KMS-11 (cell line): ENCODE data around the gene ZMYND10.

Experiments
- H2AFZ ChIP-seq: fragments of 200-600 bp; sonication (generic); 2 replicates; pipeline ENCODE4 v1.6.1; 2016; ENCODE audit warnings: antibody characterized with exemption, mixed run types, low read depth
- H3K27ac ChIP-seq: fragments of 200-600 bp; sonication (generic); 2 replicates; pipeline ENCODE4 v1.6.1; 2016; ENCODE audit warnings: mild to moderate bottlenecking, mixed run types
- H3K27me3 ChIP-seq: fragments of 200-600 bp; sonication (generic); 2 replicates; pipeline ENCODE4 v1.6.1; 2017; ENCODE audit warnings: mild to moderate bottlenecking, low read depth, mixed run types, moderate library complexity; ENCODE audit not compliant: insufficient read depth
- H3K36me3 ChIP-seq: fragments of 200-600 bp; sonication (generic); 2 replicates; pipeline ENCODE4 v1.6.1; 2017; ENCODE audit warnings: mild to moderate bottlenecking, mixed run types; ENCODE audit not compliant: insufficient read depth
- H3K4me1 ChIP-seq: fragments of 200-600 bp; sonication (generic); 2 replicates; pipeline ENCODE4 v1.6.1; 2016; ENCODE audit warnings: mild to moderate bottlenecking, low read depth, mixed run types; ENCODE audit not compliant: poor library complexity, severe bottlenecking
- H3K4me2 ChIP-seq: fragments of 200-600 bp; sonication (generic); 2 replicates; pipeline ENCODE4 v1.7.0; 2016; ENCODE audit warnings: mild to moderate bottlenecking, mixed run types
- H3K4me3 ChIP-seq: fragments of 200-600 bp; sonication (generic); IDR thresholded peaks from 2 replicates; pipeline ENCODE4 v1.6.1; 2017; ENCODE audit warnings: low read depth, low read length, mixed read lengths; ENCODE audit not compliant: insufficient read depth
- H3K79me2 ChIP-seq: fragments of 200-600 bp; sonication (generic); 2 replicates; pipeline ENCODE4 v1.6.1; 2016; ENCODE audit warnings: low read depth, mixed run types; ENCODE audit not compliant: insufficient read depth
- H3K9ac ChIP-seq: fragments of 200-600 bp; sonication (generic); 2 replicates; pipeline ENCODE4 v1.6.1; 2016; ENCODE audit warnings: mild to moderate bottlenecking, mixed run types
- H4K20me1 ChIP-seq: fragments of 200-600 bp; sonication (generic); 2 replicates; pipeline ENCODE4 v1.6.1; 2016; ENCODE audit warnings: mild to moderate bottlenecking, mixed run types; ENCODE audit not compliant: insufficient read depth
- CTCF ChIP-seq: fragments of 200-600 bp; sonication (generic); conservative IDR thresholded peaks from 2 replicates; pipeline ENCODE4 v1.6.1; 2017; ENCODE audit warnings: low read depth, mild to moderate bottlenecking, antibody characterized with exemption, low read length, moderate library complexity, mixed read lengths

Gene ZMYND10

GRCh38 chr3:50325113-50325480 is 20.4 kb downstream of the ZMYND10 start:
- Histone ChIP-seq H3K4me3 (no peak overlapping the region), H3K27me3 (no peaks in the 10 kb centered on the region), H2AFZ (no peak overlapping the region), H3K79me2 (peaks cover 8% of the 10 kb centered on the region; the same call in 1 of the 2 replicates), H4K20me1 (no peaks in the 10 kb centered on the region), H3K4me1 (peaks cover 4% of the 10 kb centered on the region), H3K4me2 (no peak overlapping the region), H3K9ac (no peak overlapping the region), H3K36me3 (no peaks in the 10 kb centered on the region), H3K27ac (no peak overlapping the region)
- TF ChIP-seq CTCF = no peak

GRCh38 chr3:50324351-50325112 is 21.0 kb downstream of the ZMYND10 start:
- Histone ChIP-seq H3K9ac (no peak overlapping the region), H3K36me3 (no peaks in the 10 kb centered on the region), H3K27me3 (no peaks in the 10 kb centered on the region), H3K4me3 (no peak overlapping the region), H4K20me1 (no peaks in the 10 kb centered on the region), H3K4me2 (no peak overlapping the region), H3K27ac (no peak overlapping the region), H2AFZ (no peak overlapping the region), H3K79me2 (peaks cover 8% of the 10 kb centered on the region; the same call in 1 of the 2 replicates), H3K4me1 (peaks cover 4% of the 10 kb centered on the region)
- peak; percentile 71 for TF ChIP-seq CTCF

GRCh38 chr3:50323614-50324199 is 21.8 kb downstream of the ZMYND10 start:
- no peaks in the 10 kb centered on the region for H4K20me1 ChIP-seq
- no peak overlapping the region for H3K4me3 ChIP-seq
- TF ChIP-seq CTCF = no peak
- no peaks in the 10 kb centered on the region for H3K36me3 ChIP-seq
- no peak overlapping the region for H3K4me2 ChIP-seq
- H3K9ac ChIP-seq = no peak overlapping the region
- H3K27me3 ChIP-seq = no peaks in the 10 kb centered on the region
- peaks cover 8% of the 10 kb centered on the region; the same call in 1 of the 2 replicates for H3K79me2 ChIP-seq
- H2AFZ ChIP-seq = no peak overlapping the region
- peaks cover 4% of the 10 kb centered on the region for H3K4me1 ChIP-seq
- no peak overlapping the region for H3K27ac ChIP-seq

- Histone ChIP-seq H3K4me2 (no peak overlapping the region), H3K27me3 (no peaks in the 10 kb centered on the region), H3K27ac (no peak overlapping the region), H3K36me3 (no peaks in the 10 kb centered on the region), H4K20me1 (no peaks in the 10 kb centered on the region), H3K9ac (no peak overlapping the region), H3K79me2 (peaks cover 8% of the 10 kb centered on the region; the same call in 1 of the 2 replicates), H2AFZ (no peak overlapping the region), H3K4me3 (no peak overlapping the region), H3K4me1 (peaks cover 4% of the 10 kb centered on the region)
- TF ChIP-seq CTCF = no peak
Observed at GRCh38 chr3:50323092-50323600, 22.4 kb downstream of the ZMYND10 start.
